ENCODE data around the gene FKBP8.

The FKBP8 gene

DNA sequence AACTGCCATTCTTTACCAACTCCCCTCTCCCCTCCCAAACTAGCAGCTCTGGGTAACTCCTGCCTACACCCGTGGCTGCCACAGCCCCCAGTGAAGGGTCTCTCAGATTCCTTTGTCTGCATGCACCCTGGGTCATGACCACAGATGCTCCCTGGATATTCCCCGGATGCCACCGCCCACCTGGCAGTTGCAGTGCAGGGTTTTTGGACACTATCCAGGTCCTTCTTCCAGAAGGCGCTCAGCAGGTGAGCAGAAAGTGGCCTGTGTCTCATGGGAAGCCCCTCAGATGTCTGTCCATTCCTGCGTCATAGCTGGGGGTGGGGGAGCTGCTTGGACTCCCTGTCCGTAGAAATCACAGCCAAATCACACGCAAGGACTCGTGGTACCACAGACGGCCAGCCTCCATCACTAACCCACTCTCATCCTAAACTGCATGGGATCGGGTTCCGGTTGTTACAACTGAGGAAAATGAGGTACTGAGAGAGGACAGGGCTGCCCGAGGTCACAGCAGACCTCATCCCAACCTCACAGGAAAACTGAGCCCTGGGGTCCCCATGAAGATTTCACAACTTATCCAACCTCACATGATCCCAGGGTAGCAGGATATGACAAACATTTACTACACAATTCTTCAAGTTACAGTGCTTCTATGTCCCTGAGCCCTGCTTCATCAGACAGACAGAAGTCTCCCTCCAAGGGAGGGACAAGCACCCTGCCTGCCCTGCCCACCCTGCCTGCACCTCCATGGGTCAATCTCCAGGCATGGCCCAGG, 60.1 kb downstream of the FKBP8 start:
- DNase-seq (ENCODE audit: low spot score) = no peak
